Subcutaneous adipose tissue (tissue), 4 donors: ENCODE data around the gene GRAMD2B. TPM values are rescaled to one million over a fixed set of nuclear protein-coding genes. Genes with fewer than 3 reads are reported as not detected.
A peak's percentile ranks its signal among the peaks of the same experiment; 100 is the strongest.

Experiments
- total RNA-seq, 4 donors: library from RNA; depleted of rRNA; stranded (reverse); fragments of >200 nt; gene quantifications; one replicate each; pipeline ENCODE4 v1.1.0, GENCODE V29; 2016
- TF ChIP-seq, protein P1 (sequence below): fragments of 450-650 bp; IDR thresholded peaks from one replicate; pipeline ENCODE4 v1.5.1; 2016; ENCODE audit warnings: low read depth, mild to moderate bottlenecking, control low read depth, antibody characterized with exemption, moderate library complexity

The GRAMD2B gene
- total RNA-seq, 4 donors from 2014 or later: 30.3 to 50.9 (median 32.7) TPM

DNA sequence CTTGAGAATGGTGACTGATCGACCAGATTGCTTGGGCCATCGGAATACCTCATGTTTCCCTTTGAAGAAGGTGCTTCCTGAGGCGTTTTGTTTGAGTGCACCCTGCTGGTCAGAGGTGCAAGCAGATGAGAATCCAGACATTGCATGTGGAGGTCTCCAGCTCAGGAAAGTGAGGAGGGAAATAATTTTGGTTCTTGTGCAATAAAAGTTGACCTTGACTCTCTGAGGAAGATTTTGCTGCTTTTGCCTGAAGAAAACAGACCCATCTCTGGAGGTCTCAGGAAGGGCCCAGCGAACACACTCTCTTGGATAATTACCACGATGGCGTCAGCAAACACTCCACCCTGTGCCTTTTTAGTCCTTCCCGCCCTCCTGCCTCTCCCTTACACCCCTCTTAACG lies 69.7 kb downstream of the GRAMD2B start:
- TF ChIP-seq, protein P1, sequence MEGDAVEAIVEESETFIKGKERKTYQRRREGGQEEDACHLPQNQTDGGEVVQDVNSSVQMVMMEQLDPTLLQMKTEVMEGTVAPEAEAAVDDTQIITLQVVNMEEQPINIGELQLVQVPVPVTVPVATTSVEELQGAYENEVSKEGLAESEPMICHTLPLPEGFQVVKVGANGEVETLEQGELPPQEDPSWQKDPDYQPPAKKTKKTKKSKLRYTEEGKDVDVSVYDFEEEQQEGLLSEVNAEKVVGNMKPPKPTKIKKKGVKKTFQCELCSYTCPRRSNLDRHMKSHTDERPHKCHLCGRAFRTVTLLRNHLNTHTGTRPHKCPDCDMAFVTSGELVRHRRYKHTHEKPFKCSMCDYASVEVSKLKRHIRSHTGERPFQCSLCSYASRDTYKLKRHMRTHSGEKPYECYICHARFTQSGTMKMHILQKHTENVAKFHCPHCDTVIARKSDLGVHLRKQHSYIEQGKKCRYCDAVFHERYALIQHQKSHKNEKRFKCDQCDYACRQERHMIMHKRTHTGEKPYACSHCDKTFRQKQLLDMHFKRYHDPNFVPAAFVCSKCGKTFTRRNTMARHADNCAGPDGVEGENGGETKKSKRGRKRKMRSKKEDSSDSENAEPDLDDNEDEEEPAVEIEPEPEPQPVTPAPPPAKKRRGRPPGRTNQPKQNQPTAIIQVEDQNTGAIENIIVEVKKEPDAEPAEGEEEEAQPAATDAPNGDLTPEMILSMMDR: no peak

DNA sequence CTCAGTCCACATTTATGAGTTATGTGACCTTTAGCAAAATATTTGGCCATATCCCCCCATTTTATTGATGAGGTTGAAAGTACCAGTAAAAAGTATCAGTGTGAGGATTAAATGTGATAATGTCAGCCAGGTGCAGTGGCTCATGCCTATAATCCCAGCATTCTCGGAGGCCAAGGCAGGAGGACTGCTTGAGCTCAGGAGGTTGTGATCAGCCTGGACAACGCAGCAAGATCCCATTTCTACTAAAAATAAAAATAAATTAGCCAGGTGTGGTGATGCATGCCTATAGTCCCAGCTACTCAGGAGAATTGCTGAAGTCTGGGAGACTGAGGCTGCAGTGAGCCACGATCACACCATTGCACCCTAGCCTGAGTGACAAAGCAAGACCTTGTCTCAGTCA lies 71.2 kb downstream of the GRAMD2B start:
- TF ChIP-seq, protein P1: no peak

DNA sequence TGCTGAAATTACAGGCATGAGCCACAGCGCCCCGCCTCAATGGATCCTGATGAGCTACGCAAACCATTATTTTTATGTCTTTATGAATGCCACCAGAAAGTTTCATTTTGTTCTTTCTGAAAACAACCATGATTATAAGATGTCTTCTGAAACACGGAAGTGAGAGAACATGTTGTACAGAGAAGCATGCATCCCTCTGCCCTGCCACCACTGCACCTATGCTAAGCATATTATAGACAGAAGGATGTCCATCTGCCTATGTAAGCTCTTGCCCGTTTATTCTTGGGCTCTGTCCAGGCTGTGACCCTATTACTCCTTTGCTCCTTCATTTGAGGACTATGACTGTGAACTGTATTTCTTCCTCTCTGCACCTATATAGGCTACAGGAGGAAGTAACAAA lies 74.3 kb downstream of the GRAMD2B start:
- TF ChIP-seq, protein P1: no peak

DNA sequence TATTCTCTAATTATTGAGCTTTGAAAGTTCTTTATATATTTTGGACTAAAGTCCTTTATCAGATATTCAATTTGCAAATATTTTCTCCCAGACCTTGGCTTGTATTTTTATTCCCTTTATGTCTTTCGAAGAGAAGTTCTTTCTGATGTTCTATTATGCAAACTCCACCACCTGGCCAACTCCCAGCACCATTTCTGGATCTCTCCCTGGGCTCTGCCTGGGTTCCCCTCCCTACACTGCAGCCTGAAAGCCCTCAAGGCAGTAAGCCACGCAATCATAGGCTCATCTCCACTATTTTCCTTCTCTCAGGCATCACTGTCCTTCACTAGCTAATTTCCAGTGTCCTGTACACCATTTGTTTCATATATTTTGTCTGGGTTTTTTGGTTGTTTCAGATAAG lies 76.1 kb downstream of the GRAMD2B start:
- TF ChIP-seq, protein P1: no peak

DNA sequence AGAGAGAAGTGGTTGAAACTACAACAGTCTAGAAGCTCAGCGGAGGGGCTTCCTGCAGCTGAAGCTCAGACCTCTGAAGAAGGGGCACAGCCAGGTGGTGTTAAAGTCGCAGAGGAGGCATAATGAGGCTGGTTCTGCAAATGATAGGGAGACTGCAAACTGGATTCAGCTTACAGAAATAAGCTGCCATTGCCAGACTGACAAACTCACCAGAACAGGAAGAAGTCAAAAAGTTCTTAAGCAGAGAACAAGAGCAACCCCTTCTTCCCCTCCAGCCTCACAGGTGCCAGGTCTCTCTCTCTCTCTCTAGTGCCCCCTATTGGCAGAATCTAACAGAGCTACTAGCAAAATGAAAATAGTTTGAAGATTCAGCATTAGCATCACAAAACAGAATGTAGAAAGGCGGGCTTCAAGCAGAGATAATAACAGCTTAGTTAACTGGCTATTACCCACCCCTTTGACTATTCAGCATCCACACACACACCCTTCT lies 76.7 kb downstream of the GRAMD2B start:
- TF ChIP-seq, protein P1: peak; percentile 42

DNA sequence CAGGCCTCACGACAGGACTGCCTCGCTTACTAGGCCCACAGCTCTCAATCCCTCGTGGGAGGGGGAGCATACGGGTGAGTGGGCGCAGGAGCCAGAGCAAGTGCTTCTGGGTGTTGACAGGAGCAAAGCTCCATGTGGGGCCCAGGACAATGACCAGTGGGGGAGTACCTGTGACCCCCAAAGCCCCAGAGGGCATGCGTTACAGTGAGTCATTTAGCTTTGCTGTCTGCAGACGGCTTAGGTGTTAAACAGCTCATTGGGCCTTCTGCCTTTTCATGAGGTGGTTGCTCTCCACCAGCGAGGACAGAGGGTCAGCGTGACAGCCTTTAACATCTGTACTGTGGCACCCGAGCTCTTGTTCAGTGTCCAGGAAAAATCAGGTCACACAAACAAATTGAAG lies 78.2 kb downstream of the GRAMD2B start:
- TF ChIP-seq, protein P1: no peak

DNA sequence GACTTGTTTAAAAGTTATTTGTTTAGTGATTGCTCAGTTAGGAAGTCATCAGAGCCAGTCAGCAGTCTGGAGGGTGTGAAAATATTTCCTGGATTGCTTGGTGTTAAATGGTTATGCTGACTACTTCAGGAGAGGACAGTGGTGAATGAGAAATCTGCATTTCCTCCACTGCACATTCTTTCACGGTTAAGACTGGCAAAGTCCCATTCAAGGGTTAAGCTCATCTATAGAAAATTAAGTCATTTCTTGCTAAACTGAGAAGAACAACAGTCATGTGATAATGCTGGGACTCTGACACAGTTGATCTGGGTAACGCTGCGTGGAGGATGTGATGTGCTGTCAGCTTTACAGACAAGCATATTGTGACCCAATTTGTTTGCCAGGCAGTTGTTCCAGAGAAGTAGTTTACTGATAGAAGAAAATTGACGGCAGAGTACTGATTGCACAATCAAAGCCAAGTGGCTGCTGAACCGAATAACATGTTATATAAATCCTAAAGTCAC lies 80.4 kb downstream of the GRAMD2B start:
- TF ChIP-seq, protein P1: no peak
